Thyroid gland (tissue), 4 donors: ENCODE measurements around the gene KLF14.

Source experiments
- CTCF ChIP-seq, 6 experiments: fragments of 200-600 bp in 3 of 6; fragments of 450-650 bp in 3 of 6; sonication (generic) in 3 of 6; IDR thresholded peaks; one replicate each; pipeline ENCODE4 v1.5.1; 2016 to 2019; ENCODE audit warnings: antibody characterized with exemption in 6 of 6, mild to moderate bottlenecking in 2 of 6, inconsistent platforms in 1 of 6, moderate library complexity in 1 of 6
- POLR2A ChIP-seq, 2 donors: fragments of 450-650 bp; IDR thresholded peaks; one replicate each; pipeline ENCODE4 v1.6.1; 2017; ENCODE audit warnings: antibody characterized with exemption in 2 of 2, mild to moderate bottlenecking in 2 of 2, moderate library complexity in 1 of 2

GRCh38 chr7:130781346-130781745, 47.3 kb upstream of the KLF14 start:
- TF ChIP-seq CTCF (IDR thresholded peaks at IDR 0.05) (no peak), POLR2A (IDR thresholded peaks at IDR 0.05) (no peak)
